ENCODE measurements around the gene USP5.
"Not testable (repeated sequence)": the region's sequence is repeated elsewhere in the genome, so short reads cannot be mapped to it uniquely, and the experiment has no call there.

The USP5 gene

DNA sequence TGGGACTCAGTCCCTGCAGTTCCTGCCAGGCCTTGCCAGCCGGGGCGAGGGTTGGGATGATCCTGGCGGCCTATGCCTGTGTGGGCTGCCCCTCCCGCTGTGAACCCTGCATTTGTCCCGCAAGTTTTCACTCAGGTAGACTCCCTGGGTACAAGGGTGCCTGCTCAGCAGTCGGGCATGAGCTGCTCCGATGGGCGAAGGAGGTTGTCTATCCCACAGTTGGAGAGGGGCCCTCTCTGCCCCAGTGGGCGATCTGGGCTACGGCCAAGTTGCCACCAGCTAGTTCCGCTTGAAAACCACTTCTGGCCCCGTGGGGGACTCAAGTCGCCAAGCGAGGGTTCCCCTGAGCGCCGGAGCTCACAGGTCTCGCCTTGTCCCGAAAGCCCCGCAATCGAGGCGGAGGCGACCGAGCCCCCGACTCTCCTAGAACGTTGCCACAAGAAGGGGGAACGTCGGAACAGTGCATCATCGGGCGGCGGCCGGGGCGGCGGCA, 15.0 kb downstream of the USP5 start:
- no peak for DNase-seq (ENCODE audit: low read depth)
- peak overlapping the region; percentile 57 for H3K4me3 ChIP-seq (ENCODE audit: low read depth, low read length)
- TF ChIP-seq, protein P1, sequence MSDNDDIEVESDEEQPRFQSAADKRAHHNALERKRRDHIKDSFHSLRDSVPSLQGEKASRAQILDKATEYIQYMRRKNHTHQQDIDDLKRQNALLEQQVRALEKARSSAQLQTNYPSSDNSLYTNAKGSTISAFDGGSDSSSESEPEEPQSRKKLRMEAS (IDR thresholded peaks at IDR 0.05; ENCODE audit: low read depth, low read length): no peak
- TF ChIP-seq POLR2A (IDR thresholded peaks at IDR 0.05; ENCODE audit: extremely low read depth, insufficient read length): no peak
- TF ChIP-seq, protein P2, sequence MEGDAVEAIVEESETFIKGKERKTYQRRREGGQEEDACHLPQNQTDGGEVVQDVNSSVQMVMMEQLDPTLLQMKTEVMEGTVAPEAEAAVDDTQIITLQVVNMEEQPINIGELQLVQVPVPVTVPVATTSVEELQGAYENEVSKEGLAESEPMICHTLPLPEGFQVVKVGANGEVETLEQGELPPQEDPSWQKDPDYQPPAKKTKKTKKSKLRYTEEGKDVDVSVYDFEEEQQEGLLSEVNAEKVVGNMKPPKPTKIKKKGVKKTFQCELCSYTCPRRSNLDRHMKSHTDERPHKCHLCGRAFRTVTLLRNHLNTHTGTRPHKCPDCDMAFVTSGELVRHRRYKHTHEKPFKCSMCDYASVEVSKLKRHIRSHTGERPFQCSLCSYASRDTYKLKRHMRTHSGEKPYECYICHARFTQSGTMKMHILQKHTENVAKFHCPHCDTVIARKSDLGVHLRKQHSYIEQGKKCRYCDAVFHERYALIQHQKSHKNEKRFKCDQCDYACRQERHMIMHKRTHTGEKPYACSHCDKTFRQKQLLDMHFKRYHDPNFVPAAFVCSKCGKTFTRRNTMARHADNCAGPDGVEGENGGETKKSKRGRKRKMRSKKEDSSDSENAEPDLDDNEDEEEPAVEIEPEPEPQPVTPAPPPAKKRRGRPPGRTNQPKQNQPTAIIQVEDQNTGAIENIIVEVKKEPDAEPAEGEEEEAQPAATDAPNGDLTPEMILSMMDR (IDR thresholded peaks at IDR 0.05; ENCODE audit: low read depth, low read length): no peak
- no peak for TF ChIP-seq MYC (IDR thresholded peaks at IDR 0.05; ENCODE audit: low read depth, low read length)

DNA sequence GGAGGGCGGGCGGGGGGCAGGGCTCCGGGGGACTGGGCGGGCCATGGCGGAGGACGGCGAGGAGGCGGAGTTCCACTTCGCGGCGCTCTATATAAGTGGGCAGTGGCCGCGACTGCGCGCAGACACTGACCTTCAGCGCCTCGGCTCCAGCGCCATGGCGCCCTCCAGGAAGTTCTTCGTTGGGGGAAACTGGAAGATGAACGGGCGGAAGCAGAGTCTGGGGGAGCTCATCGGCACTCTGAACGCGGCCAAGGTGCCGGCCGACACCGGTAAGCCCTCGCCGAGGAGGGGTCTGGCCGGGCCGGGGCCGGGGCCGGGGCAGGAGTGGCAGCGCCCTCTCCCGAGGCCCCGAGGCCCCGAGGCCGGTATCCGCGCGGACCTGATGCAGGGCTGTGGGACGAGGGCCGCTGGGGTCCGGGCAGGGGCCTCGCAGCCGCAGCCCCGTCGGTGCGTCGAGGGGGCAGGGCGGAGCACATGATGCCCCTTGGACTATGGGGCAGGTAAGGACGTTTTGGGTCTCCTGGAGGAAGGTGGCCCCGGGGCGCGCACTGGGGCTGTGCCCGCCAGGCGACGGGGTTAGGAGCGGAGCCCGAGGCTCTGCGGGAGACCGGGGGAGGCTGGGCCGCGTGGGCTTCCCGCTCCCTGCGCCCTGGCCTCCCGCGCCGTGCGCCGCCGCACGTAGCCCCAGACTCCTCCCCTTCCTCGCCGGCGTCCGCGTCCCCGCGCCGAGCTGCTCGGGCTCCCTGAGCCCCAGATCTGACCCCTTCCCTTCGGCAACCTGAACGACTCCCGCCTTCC, 15.7 kb downstream of the USP5 start, which contains the start of gene TPI1:
TSS of gene TPI1 (plus strand) at position 119 of the 798 bp plus-strand sequence. CDS start at position 155, 36 bp downstream.
- TF ChIP-seq, protein P1 (IDR thresholded peaks at IDR 0.05; ENCODE audit: low read depth, low read length): 0 out of 2 replicates have a peak, but pooled peaks have one; percentile 2
- TF ChIP-seq MYC (IDR thresholded peaks at IDR 0.05; ENCODE audit: low read depth, low read length) (no peak; the same call in 1 of the 2 replicates), POLR2A (IDR thresholded peaks at IDR 0.05; ENCODE audit: extremely low read depth, insufficient read length) (peak; percentile 97)
- TF ChIP-seq, protein P2 (IDR thresholded peaks at IDR 0.05; ENCODE audit: low read depth, low read length): no peak
- H3K4me3 ChIP-seq (ENCODE audit: low read depth, low read length): peak within 1 kb of the TSS; percentile 96
- peak; percentile 84 for DNase-seq (ENCODE audit: low read depth)

DNA sequence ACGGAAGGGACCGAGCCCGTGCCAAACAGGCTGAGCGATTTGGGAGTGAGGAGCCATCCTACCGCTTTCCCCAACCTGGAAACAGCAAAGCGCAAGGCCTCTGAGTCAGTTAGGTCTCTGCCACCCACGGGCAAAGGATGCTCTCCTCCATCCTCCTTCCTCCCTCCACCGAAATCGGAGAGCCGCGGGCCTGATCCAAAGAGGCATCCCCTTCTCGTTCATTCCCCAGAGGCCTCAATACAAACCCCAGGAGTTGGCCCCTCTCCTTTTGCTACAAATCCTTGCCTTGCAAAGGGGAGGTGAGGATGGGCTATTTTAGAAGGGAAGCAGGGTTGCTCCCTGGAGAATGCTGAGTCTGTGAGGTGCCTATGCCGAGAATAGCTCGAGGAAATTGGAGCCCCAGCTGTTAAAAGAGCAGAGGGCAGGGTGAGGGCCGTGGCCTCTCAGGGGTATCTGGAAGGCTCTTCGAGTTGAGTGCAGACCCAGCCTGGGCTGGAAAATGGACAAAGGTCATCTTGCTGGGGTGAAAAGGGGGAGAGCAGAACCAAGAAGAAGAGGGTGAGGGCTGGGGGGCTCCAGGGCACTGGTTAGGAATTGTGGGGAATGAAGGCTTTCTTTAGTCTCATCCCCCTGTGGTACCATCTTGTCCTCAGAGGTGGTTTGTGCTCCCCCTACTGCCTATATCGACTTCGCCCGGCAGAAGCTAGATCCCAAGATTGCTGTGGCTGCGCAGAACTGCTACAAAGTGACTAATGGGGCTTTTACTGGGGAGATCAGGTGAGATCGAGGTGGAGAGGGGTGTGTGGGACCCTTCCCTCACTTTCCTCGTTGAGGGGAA, 16.5 kb downstream of the USP5 start:
- DNase-seq (ENCODE audit: low read depth): peak; percentile 44
- H3K4me3 ChIP-seq (ENCODE audit: low read depth, low read length): peak overlapping the region; percentile 96
- TF ChIP-seq, protein P2 (IDR thresholded peaks at IDR 0.05; ENCODE audit: low read depth, low read length): peak; percentile 21
- TF ChIP-seq MYC (IDR thresholded peaks at IDR 0.05; ENCODE audit: low read depth, low read length) (no peak), POLR2A (IDR thresholded peaks at IDR 0.05; ENCODE audit: extremely low read depth, insufficient read length) (no peak)
- TF ChIP-seq, protein P1 (IDR thresholded peaks at IDR 0.05; ENCODE audit: low read depth, low read length): no peak

DNA sequence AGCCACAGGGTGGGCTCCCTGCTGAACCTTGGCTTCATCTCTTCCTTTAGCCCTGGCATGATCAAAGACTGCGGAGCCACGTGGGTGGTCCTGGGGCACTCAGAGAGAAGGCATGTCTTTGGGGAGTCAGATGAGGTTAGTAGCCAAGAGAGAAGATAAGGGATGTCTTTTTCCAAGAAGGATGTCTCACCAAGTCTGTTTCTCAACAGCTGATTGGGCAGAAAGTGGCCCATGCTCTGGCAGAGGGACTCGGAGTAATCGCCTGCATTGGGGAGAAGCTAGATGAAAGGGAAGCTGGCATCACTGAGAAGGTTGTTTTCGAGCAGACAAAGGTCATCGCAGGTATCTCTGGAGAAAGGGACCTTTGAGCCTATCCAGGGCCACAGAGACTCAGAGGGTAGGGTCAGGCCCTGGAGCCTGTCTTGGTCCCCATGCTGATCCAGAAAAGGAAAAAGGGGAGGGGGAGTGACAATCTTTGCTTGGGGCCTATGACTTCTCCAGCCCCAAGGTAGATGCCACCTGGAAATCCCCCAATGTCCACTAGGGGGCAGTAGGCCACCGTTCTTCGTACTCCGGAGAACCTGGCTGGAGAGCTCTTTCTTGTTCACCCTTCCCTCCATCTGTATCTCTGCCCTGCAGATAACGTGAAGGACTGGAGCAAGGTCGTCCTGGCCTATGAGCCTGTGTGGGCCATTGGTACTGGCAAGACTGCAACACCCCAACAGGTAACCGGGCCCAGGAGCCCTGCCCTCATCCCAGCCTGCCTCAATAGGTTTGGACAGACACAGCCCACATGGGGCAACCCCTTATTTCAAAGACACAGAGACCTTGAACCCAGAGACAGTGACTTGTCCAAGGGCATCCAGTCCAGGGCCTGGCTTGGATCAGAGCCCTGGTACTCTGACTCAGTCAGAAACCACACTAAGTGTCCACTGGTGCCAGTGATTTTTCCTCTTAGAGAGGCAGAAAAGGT, 17.4 kb downstream of the USP5 start:
- TF ChIP-seq, protein P2 (IDR thresholded peaks at IDR 0.05; ENCODE audit: low read depth, low read length): peak; percentile 85
- TF ChIP-seq POLR2A (IDR thresholded peaks at IDR 0.05; ENCODE audit: extremely low read depth, insufficient read length): no peak
- TF ChIP-seq, protein P1 (IDR thresholded peaks at IDR 0.05; ENCODE audit: low read depth, low read length): peak; percentile 41; the same call in 1 of the 2 replicates
- DNase-seq (ENCODE audit: low read depth): peak; percentile 84
- peak overlapping the region; percentile 96 for H3K4me3 ChIP-seq (ENCODE audit: low read depth, low read length)

DNA sequence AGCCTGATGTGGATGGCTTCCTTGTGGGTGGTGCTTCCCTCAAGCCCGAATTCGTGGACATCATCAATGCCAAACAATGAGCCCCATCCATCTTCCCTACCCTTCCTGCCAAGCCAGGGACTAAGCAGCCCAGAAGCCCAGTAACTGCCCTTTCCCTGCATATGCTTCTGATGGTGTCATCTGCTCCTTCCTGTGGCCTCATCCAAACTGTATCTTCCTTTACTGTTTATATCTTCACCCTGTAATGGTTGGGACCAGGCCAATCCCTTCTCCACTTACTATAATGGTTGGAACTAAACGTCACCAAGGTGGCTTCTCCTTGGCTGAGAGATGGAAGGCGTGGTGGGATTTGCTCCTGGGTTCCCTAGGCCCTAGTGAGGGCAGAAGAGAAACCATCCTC, 18.4 kb downstream of the USP5 start:
- DNase-seq (ENCODE audit: low read depth); H3K4me3 ChIP-seq (ENCODE audit: low read depth, low read length): not testable (repeated sequence)

Data from NB4 (cell line).